ENCODE measurements around the gene PTGER2. TPM values are rescaled to one million over a fixed set of nuclear protein-coding genes. Genes with fewer than 3 reads are reported as not detected.
A peak's percentile ranks its signal among the peaks of the same experiment; 100 is the strongest.

PTGER2 gene
- total RNA-seq, 2 donors from 2014 or later, result 3.3 to 4.3 TPM

DNA sequence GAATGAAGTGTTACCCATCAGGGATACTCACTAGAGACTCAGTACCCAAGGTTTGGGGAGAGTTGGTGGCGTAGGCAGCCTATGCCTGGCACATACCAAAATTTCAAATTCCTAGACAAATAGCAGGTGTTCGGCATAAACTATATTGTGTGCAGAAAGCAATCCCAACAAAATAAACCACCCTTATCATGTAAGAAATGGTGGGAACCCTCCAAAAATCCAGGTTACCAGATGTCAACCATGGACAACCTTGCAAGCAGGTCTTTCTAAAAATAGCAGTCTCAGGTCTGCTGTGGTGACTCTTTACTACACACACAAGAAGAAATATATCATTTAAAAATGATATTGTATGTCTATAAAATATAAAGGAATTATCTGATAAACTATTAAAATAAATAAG, 17.7 kb upstream of the PTGER2 start:
- no peak overlapping the region for H3K27ac ChIP-seq
- H3K4me1 ChIP-seq (ENCODE audit: control insufficient read depth in 1 of 2, low read depth in 2 of 2), result no peaks in the 10 kb centered on the region
- no peak overlapping the region for H3K4me3 ChIP-seq
- no peaks in the 10 kb centered on the region for H3K9me3 ChIP-seq
- DNase-seq (ENCODE audit: low spot score) (no peak), ATAC-seq (ENCODE audit: insufficient number of reproducible peaks, low FRiP score, low read depth) (no peak)
- TF ChIP-seq, protein P1, sequence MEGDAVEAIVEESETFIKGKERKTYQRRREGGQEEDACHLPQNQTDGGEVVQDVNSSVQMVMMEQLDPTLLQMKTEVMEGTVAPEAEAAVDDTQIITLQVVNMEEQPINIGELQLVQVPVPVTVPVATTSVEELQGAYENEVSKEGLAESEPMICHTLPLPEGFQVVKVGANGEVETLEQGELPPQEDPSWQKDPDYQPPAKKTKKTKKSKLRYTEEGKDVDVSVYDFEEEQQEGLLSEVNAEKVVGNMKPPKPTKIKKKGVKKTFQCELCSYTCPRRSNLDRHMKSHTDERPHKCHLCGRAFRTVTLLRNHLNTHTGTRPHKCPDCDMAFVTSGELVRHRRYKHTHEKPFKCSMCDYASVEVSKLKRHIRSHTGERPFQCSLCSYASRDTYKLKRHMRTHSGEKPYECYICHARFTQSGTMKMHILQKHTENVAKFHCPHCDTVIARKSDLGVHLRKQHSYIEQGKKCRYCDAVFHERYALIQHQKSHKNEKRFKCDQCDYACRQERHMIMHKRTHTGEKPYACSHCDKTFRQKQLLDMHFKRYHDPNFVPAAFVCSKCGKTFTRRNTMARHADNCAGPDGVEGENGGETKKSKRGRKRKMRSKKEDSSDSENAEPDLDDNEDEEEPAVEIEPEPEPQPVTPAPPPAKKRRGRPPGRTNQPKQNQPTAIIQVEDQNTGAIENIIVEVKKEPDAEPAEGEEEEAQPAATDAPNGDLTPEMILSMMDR (IDR thresholded peaks at IDR 0.05), result no peak
- H3K27me3 ChIP-seq (replicated peaks; ENCODE audit: insufficient read depth), result no peaks in the 10 kb centered on the region
- H3K36me3 ChIP-seq, result no peaks in the 10 kb centered on the region

DNA sequence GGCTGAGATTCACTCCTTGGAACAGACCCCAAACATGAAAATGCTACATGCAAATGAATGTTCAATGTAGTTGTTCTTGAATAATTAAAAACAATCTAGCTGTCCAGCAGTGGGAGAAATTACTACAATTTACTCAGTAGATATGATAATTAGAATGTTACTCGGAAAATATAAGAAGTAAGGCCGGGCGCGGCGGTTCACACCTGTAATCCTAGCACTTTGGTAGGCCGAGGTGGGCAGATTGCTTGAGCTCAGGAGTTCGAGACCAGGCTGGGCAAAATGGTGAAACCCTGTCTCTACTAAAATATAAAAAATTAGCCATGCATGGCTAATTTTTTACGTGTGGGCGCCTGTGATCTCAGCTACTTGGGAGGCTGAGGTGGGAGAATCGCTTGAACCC, 15.3 kb upstream of the PTGER2 start:
- no peak for ATAC-seq (ENCODE audit: insufficient number of reproducible peaks, low FRiP score, low read depth)

DNA sequence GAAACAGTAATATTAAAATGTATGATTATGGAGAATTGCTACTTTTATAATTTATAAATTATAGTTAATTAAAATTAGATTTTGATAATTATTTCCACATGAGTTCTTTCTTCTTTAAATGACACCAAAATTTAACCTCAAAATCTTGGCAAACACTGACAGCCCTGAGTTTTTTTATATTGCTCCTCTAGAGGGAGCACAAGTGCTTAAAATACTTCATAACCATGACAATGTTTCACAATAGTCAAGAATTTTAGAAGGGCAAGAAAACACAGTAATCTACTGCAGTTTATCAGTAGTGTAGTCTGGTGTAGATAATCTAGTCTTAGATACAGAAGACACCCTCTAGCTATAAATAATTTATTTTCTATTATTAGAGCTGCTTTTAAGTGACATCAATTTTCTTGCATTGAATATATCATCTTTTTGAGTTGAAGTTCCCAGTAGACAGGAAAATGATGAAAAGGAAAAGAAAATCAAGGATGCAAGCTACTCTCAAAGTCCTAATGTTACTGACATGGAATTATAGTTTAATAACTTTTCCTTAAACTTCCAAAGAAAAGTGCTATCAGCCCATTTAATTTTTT, 14.3 kb upstream of the PTGER2 start:
- DNase-seq (ENCODE audit: low spot score), result no peak
- no peak overlapping the region for H3K27ac ChIP-seq
- H3K9me3 ChIP-seq, result no peaks in the 10 kb centered on the region
- H3K27me3 ChIP-seq (replicated peaks; ENCODE audit: insufficient read depth), result no peaks in the 10 kb centered on the region
- TF ChIP-seq, protein P1 (IDR thresholded peaks at IDR 0.05), result peak; percentile 68
- H3K36me3 ChIP-seq, result no peaks in the 10 kb centered on the region
- no peak overlapping the region for H3K4me3 ChIP-seq
- H3K4me1 ChIP-seq (ENCODE audit: control insufficient read depth in 1 of 2, low read depth in 2 of 2), result no peaks in the 10 kb centered on the region
- no peak for ATAC-seq (ENCODE audit: insufficient number of reproducible peaks, low FRiP score, low read depth)

More for the DNA sequence above, 15.3 kb upstream of the PTGER2 start:
- H3K27me3 ChIP-seq (replicated peaks; ENCODE audit: insufficient read depth), result no peaks in the 10 kb centered on the region
- H3K36me3 ChIP-seq, result no peaks in the 10 kb centered on the region
- no peaks in the 10 kb centered on the region for H3K4me1 ChIP-seq (ENCODE audit: control insufficient read depth in 1 of 2, low read depth in 2 of 2)
- DNase-seq (ENCODE audit: low spot score), result no peak
- H3K27ac ChIP-seq, result no peak overlapping the region
- no peaks in the 10 kb centered on the region for H3K9me3 ChIP-seq
- no peak overlapping the region for H3K4me3 ChIP-seq
- TF ChIP-seq, protein P1 (IDR thresholded peaks at IDR 0.05), result no peak

DNA sequence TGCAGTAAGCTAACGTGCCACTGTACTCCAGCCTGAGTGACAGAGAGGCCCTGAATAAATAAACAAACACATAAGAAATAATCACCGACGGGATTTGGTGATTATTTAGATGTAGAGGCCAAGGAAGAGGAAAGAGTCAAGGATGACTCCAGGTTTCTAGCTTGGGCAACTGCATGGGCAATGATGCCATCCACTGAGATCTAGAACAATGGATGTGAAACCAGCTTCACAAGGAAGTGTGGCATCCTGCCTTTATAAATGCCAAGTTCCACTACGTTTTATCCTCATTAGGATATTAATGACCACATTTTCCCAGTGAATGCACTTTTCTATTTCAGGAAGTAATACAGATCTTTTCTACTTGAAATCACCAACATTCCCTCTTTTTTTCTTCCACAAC, 10.9 kb upstream of the PTGER2 start:
- no peaks in the 10 kb centered on the region for H3K4me1 ChIP-seq (ENCODE audit: control insufficient read depth in 1 of 2, low read depth in 2 of 2)
- no peaks in the 10 kb centered on the region for H3K36me3 ChIP-seq
- ATAC-seq (ENCODE audit: insufficient number of reproducible peaks, low FRiP score, low read depth) (no peak), DNase-seq (ENCODE audit: low spot score) (no peak)
- no peak overlapping the region for H3K27ac ChIP-seq
- TF ChIP-seq, protein P1 (IDR thresholded peaks at IDR 0.05), result no peak
- H3K27me3 ChIP-seq (replicated peaks; ENCODE audit: insufficient read depth), result no peaks in the 10 kb centered on the region
- no peaks in the 10 kb centered on the region for H3K9me3 ChIP-seq
- H3K4me3 ChIP-seq, result no peak overlapping the region

DNA sequence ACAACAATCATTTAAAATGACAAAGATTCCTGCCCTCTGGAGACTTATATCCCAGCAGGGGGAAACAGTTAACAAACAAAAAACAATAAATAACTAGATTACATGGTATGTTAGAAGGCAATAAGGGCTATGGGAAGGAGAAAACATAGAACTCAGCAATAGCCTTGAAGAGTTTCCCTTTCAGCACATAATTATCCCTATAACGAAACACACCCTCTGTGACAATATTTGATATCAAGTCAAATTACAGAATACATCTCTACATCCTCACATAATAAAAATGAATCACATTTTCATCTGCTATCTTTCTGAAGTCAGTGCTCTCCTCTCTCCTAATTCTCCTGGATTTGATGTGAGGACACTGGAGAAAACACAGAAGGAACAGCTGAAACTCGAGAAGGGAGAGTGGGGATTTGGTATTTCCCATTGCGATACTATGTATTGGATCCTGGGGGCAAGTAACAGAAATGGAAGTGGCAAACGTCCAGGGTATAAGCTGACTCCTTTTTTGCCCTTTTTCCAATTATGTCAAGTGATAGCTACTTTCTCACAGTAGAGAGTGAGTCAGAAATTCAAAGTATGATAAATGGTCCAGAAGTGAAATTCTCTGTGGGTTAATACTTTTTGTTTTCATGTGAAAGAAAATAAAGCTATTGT, 9.7 kb upstream of the PTGER2 start:
- ATAC-seq (ENCODE audit: insufficient number of reproducible peaks, low FRiP score, low read depth) (no peak), DNase-seq (ENCODE audit: low spot score) (no peak)
- TF ChIP-seq, protein P1 (IDR thresholded peaks at IDR 0.05), result no peak

More for the DNA sequence above, 9.7 kb upstream of the PTGER2 start:
- Histone ChIP-seq H3K4me3 (no peak overlapping the region), H3K27ac (no peak overlapping the region), H3K4me1 (ENCODE audit: control insufficient read depth in 1 of 2, low read depth in 2 of 2) (no peaks in the 10 kb centered on the region), H3K27me3 (replicated peaks; ENCODE audit: insufficient read depth) (no peaks in the 10 kb centered on the region), H3K36me3 (no peaks in the 10 kb centered on the region), H3K9me3 (no peaks in the 10 kb centered on the region)

All from thoracic aorta (tissue), 2 donors.